ENCODE data around the gene TSPYL1.

Gene TSPYL1

GRCh38 chr6:116263353-116263752 is 16.4 kb downstream of the TSPYL1 start:
- DNase-seq (ENCODE audit: low spot score) = no peak

- no peak for DNase-seq (ENCODE audit: low spot score)
Observed at GRCh38 chr6:116258520-116258919, 21.2 kb downstream of the TSPYL1 start.

DNA sequence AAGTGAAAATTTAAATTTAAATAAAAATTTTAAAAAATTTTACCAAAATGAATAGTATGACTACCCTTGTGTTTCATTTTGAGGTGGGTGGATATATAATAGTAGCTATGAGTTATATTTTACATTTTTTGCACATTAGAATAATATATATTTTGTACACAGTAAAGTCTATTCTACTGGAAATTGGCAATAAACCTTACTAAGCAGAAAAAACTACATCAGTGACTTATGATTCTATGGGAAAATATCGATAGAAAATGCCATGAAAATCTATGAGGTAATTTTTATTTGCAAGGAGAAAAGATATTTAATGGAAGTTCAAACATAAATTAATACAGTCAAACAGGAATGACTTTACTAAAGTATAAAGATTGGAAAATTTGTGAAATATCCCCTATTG is 23.0 kb downstream of the TSPYL1 start:
- no peak for DNase-seq (ENCODE audit: low spot score)

DNA sequence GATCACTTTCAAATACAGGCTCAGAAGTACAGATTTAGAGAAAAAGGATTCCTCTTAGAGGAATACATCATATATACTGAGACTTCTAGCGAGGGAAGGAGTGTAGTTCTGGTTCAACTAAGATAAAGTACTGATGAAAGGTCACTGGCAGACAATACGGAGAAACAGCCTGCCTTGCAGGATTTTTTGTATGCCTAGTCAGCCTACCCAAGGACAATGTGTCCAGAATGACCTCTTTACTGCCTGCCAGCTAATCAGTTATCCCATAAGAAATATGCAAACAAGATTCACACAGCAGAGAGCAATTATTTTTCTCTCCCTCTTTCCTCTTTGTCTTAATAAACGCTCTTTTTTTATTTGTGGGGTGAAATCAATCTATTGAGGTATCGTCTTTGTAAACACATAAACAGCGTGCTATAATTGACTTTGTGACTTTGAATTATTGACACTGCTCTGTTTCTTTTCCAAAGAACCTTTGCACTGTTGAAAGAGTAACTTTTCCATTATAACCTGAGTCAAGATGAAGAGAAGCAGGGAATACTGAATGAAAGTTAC is 24.4 kb downstream of the TSPYL1 start:
- no peak for DNase-seq (ENCODE audit: low spot score)

DNA sequence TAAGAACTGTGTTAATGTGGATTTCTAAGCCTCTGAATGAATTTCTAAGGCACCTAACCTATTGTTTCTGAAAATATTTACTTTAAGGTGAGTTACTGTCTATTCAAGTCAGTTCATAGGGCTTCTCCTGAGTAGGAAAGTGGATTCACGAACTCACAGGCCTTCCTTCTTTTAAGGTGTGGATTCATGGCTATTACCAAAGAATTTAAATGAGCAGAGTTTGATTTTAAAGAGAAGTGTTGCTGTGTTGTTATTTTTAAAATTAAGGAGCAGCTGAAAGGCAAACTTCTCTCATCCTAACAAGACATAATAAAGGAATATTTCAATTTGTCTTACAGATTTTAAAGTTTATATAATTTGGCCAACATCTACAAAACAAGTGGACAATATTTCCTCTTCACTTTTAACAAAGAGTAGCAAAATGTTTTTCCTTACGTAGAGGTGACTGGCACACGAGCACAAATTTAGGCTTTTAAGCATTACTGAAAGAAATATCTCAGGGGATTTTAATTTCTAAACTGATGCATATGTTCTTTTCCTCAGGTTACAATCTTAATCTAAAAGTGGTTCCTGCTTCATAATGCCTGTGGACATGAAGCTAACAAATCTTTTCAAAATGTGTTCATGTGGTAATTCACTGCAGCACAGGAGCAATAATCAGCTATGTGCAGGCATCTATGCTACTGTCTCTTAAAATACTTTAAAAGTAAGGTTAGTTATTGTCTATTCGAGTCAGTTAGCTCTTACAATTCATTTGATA is 25.3 kb downstream of the TSPYL1 start:
- no peak for DNase-seq (ENCODE audit: low spot score)

- DNase-seq (ENCODE audit: low spot score) = peak; percentile 92
Observed at GRCh38 chr6:116253505-116254296, 26.0 kb downstream of the TSPYL1 start, which contains the start of gene TSPYL4. TSS of gene TSPYL4 (minus strand) at chr6:116254075. CDS start at chr6:116254008, 67 bp downstream.

DNA sequence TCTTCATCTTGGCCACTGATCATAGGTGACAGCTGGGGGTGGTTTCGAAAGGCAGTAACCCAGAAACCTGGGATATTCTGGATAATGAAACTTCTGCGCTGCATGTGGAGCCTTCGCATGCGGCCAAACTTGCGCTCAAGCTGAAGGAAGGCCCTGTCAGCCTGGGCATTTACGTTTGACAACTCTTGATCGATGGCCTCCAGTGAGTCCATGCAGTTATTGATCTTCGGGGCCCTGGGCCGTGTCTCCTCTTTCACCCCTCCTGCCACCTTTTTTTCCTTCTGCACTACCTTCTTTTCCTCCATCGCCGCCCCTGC is 26.6 kb downstream of the TSPYL1 start:
- DNase-seq (ENCODE audit: low spot score) = no peak

- DNase-seq (ENCODE audit: low spot score) = no peak
Observed at GRCh38 chr6:116251568-116252384, 28.0 kb downstream of the TSPYL1 start.

GRCh38 chr6:116248577-116248976 is 31.2 kb downstream of the TSPYL1 start:
- no peak for DNase-seq (ENCODE audit: low spot score)

- DNase-seq (ENCODE audit: low spot score) = no peak
Observed at GRCh38 chr6:116247285-116247684, 32.4 kb downstream of the TSPYL1 start.

DNA sequence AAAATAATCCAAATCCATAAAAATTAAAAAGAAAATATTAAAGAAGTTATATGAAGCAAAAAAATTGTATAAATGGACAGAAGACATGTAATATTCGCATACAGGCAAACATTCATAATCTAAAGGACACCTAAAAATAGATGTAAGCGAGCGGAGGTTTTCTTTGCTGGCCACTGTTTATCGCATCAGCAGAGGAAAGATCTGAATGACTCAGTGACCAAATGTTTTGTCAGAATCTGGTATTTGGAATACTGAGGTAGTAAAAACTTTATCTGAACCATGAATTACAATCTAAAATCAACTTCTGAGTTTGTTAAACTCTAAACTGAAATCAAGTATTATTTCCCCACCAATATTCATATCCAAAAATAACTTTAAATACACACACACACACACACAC is 33.6 kb downstream of the TSPYL1 start:
- no peak for DNase-seq (ENCODE audit: low spot score)

GRCh38 chr6:116244284-116244683 is 35.4 kb downstream of the TSPYL1 start:
- DNase-seq (ENCODE audit: low spot score) = no peak

- DNase-seq (ENCODE audit: low spot score) = no peak
Observed at GRCh38 chr6:116239856-116240255, 39.9 kb downstream of the TSPYL1 start.

DNA sequence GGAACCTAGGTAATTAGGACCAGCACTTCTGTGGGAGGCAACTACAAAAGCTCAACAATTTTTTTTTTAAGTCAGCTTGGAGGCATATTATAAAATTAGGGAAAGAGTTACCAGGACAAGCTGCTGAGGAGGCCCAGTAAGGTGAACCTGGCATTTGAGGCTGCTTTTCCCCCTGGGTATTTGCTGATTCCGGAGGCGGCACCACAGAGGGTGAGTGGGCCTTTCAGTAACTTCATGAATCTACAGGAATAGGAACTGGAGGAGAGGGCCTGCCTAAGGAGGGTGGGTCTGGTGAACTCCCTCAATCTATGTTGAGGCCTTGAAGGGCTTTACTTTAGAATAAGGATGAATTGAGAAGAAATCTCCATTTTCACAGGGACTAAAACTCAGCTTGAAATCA is 40.5 kb downstream of the TSPYL1 start:
- DNase-seq (ENCODE audit: low spot score) = no peak

- DNase-seq (ENCODE audit: low spot score) = no peak
Observed at GRCh38 chr6:116238083-116238482, 41.6 kb downstream of the TSPYL1 start.

GRCh38 chr6:116234689-116235088 is 45.0 kb downstream of the TSPYL1 start:
- DNase-seq (ENCODE audit: low spot score) = no peak

GRCh38 chr6:116229287-116229913 is 50.3 kb downstream of the TSPYL1 start:
- no peak for DNase-seq (ENCODE audit: low spot score)
